Measurements from ENCODE around the gene SPOCK1.

The SPOCK1 gene

GRCh38 chr5:137266186-137266585, 232.9 kb downstream of the SPOCK1 start:
- no peak overlapping the region for H3K4me3 ChIP-seq (ENCODE audit: low read depth, low read length)
- TF ChIP-seq MYC (IDR thresholded peaks at IDR 0.05; ENCODE audit: low read depth, low read length) (no peak), MAX (IDR thresholded peaks at IDR 0.05; ENCODE audit: low read depth, low read length) (no peak), POLR2A (IDR thresholded peaks at IDR 0.05; ENCODE audit: extremely low read depth, insufficient read length) (no peak), CTCF (IDR thresholded peaks at IDR 0.05; ENCODE audit: low read depth, low read length) (no peak)
- no peak for DNase-seq (ENCODE audit: low read depth)

GRCh38 chr5:137265457-137265856, 233.7 kb downstream of the SPOCK1 start:
- TF ChIP-seq MYC (IDR thresholded peaks at IDR 0.05; ENCODE audit: low read depth, low read length) (no peak), CTCF (IDR thresholded peaks at IDR 0.05; ENCODE audit: low read depth, low read length) (no peak), MAX (IDR thresholded peaks at IDR 0.05; ENCODE audit: low read depth, low read length) (no peak), POLR2A (IDR thresholded peaks at IDR 0.05; ENCODE audit: extremely low read depth, insufficient read length) (no peak)
- DNase-seq (ENCODE audit: low read depth), result no peak
- H3K4me3 ChIP-seq (ENCODE audit: low read depth, low read length), result no peak overlapping the region

GRCh38 chr5:137264573-137264972, 234.6 kb downstream of the SPOCK1 start:
- no peak overlapping the region for H3K4me3 ChIP-seq (ENCODE audit: low read depth, low read length)
- no peak for DNase-seq (ENCODE audit: low read depth)
- TF ChIP-seq CTCF (IDR thresholded peaks at IDR 0.05; ENCODE audit: low read depth, low read length), result no peak
- no peak for TF ChIP-seq MYC (IDR thresholded peaks at IDR 0.05; ENCODE audit: low read depth, low read length)
- no peak for TF ChIP-seq MAX (IDR thresholded peaks at IDR 0.05; ENCODE audit: low read depth, low read length)
- no peak for TF ChIP-seq POLR2A (IDR thresholded peaks at IDR 0.05; ENCODE audit: extremely low read depth, insufficient read length)

- DNase-seq (ENCODE audit: low read depth), result no peak
- no peak overlapping the region for H3K4me3 ChIP-seq (ENCODE audit: low read depth, low read length)
- TF ChIP-seq MAX (IDR thresholded peaks at IDR 0.05; ENCODE audit: low read depth, low read length), result no peak
- TF ChIP-seq CTCF (IDR thresholded peaks at IDR 0.05; ENCODE audit: low read depth, low read length), result no peak
- no peak for TF ChIP-seq MYC (IDR thresholded peaks at IDR 0.05; ENCODE audit: low read depth, low read length)
- TF ChIP-seq POLR2A (IDR thresholded peaks at IDR 0.05; ENCODE audit: extremely low read depth, insufficient read length), result no peak
These were observed 235.1 kb downstream of the SPOCK1 start for GRCh38 chr5:137264041-137264440.

- no peak for DNase-seq (ENCODE audit: low read depth)
- no peak overlapping the region for H3K4me3 ChIP-seq (ENCODE audit: low read depth, low read length)
- TF ChIP-seq MAX (IDR thresholded peaks at IDR 0.05; ENCODE audit: low read depth, low read length), result no peak
- no peak for TF ChIP-seq MYC (IDR thresholded peaks at IDR 0.05; ENCODE audit: low read depth, low read length)
- TF ChIP-seq POLR2A (IDR thresholded peaks at IDR 0.05; ENCODE audit: extremely low read depth, insufficient read length), result no peak
- TF ChIP-seq CTCF (IDR thresholded peaks at IDR 0.05; ENCODE audit: low read depth, low read length), result no peak
These were observed 235.6 kb downstream of the SPOCK1 start for GRCh38 chr5:137263371-137264005.
